HG03097 (cell line): ENCODE measurements around the gene SOX2.
"Not testable (repeated sequence)": the region's sequence is repeated elsewhere in the genome, so short reads cannot be mapped to it uniquely, and the experiment has no call there.

Source experiments
- ATAC-seq: cut with Tn5 transposase; IDR thresholded peaks from one replicate; pipeline ENCODE4 v1.9.1; 2021; ENCODE audit not compliant: unreplicated experiment, low FRiP score

SOX2 gene

GRCh38 chr3:181752202-181752671, 40.5 kb downstream of the SOX2 start:
- ATAC-seq, result no peak

GRCh38 chr3:181753391-181753790, 41.7 kb downstream of the SOX2 start:
- ATAC-seq, result no peak

GRCh38 chr3:181755959-181756358, 44.2 kb downstream of the SOX2 start:
- no peak for ATAC-seq

GRCh38 chr3:181756645-181757297, 45.0 kb downstream of the SOX2 start:
- no peak for ATAC-seq

GRCh38 chr3:181757694-181758306, 46.1 kb downstream of the SOX2 start:
- ATAC-seq, result no peak

GRCh38 chr3:181761906-181762305, 50.2 kb downstream of the SOX2 start:
- ATAC-seq, result no peak

GRCh38 chr3:181764033-181764432, 52.3 kb downstream of the SOX2 start:
- ATAC-seq, result not testable (repeated sequence)
